ACC112 (cell line): Measurements from ENCODE around the gene KIF21A.

Source experiments
- H2AFZ ChIP-seq: fragments of 200-600 bp; sonication (generic); one replicate; pipeline ENCODE4 v1.6.0; 2017; ENCODE audit warnings: antibody characterized with exemption, low read length; ENCODE audit not compliant: unreplicated experiment
- H3K27ac ChIP-seq: fragments of 200-600 bp; sonication (generic); 2 replicates; pipeline ENCODE4 v1.5.1; 2014; ENCODE audit warnings: low read depth, mild to moderate bottlenecking, antibody characterized with exemption, low read length, moderate library complexity
- H3K27me3 ChIP-seq: fragments of 200-600 bp; sonication (generic); 2 replicates; pipeline ENCODE4 v1.6.1; 2014; ENCODE audit warnings: mild to moderate bottlenecking, antibody characterized with exemption, low read length, moderate library complexity, mixed read lengths; ENCODE audit not compliant: insufficient read depth
- H3K36me3 ChIP-seq: fragments of 200-600 bp; sonication (generic); 2 replicates; pipeline ENCODE4 v1.6.1; 2016; ENCODE audit warnings: mild to moderate bottlenecking, antibody characterized with exemption, low read length, moderate library complexity, mixed read lengths; ENCODE audit not compliant: insufficient read depth
- H3K4me1 ChIP-seq: fragments of 200-600 bp; sonication (generic); one replicate; pipeline ENCODE4 v1.6.1; 2016; ENCODE audit warnings: low read length, mixed read lengths; ENCODE audit not compliant: insufficient read depth, unreplicated experiment, control insufficient read depth
- H3K4me3 ChIP-seq: fragments of 200-600 bp; sonication (generic); 2 replicates; pipeline ENCODE4 v1.5.1; 2014; ENCODE audit warnings: mild to moderate bottlenecking, low read depth, low read length
- H3K79me2 ChIP-seq: fragments of 200-600 bp; sonication (generic); one replicate; pipeline ENCODE4 v1.6.0; 2016; ENCODE audit warnings: low read length; ENCODE audit not compliant: control insufficient read depth, unreplicated experiment, insufficient read depth

Gene KIF21A

GRCh38 chr12:39461059-39461458, 18.1 kb upstream of the KIF21A start:
- no peak overlapping the region for H3K27ac ChIP-seq
- H3K36me3 ChIP-seq, result no peaks in the 10 kb centered on the region
- H3K4me3 ChIP-seq, result no peak overlapping the region
- H3K27me3 ChIP-seq, result no peaks in the 10 kb centered on the region
- H2AFZ ChIP-seq, result no peak overlapping the region
- H3K4me1 ChIP-seq, result peaks cover 5% of the 10 kb centered on the region
- no peaks in the 10 kb centered on the region for H3K79me2 ChIP-seq

GRCh38 chr12:39459027-39459434, 16.1 kb upstream of the KIF21A start:
- no peaks in the 10 kb centered on the region for H3K4me1 ChIP-seq
- H2AFZ ChIP-seq, result no peak overlapping the region
- no peak overlapping the region for H3K4me3 ChIP-seq
- no peak overlapping the region for H3K27ac ChIP-seq
- no peaks in the 10 kb centered on the region for H3K36me3 ChIP-seq
- H3K27me3 ChIP-seq, result no peaks in the 10 kb centered on the region
- no peaks in the 10 kb centered on the region for H3K79me2 ChIP-seq

GRCh38 chr12:39451977-39452376, 9.1 kb upstream of the KIF21A start:
- Histone ChIP-seq H3K27me3 (no peaks in the 10 kb centered on the region), H3K79me2 (no peaks in the 10 kb centered on the region), H3K36me3 (no peaks in the 10 kb centered on the region), H3K27ac (no peak overlapping the region), H3K4me1 (no peaks in the 10 kb centered on the region), H3K4me3 (no peak overlapping the region), H2AFZ (no peak overlapping the region)

GRCh38 chr12:39448038-39448437, 5.1 kb upstream of the KIF21A start:
- no peaks in the 10 kb centered on the region for H3K79me2 ChIP-seq
- H3K27me3 ChIP-seq, result no peaks in the 10 kb centered on the region
- H3K4me3 ChIP-seq, result no peak overlapping the region
- no peak overlapping the region for H3K27ac ChIP-seq
- H2AFZ ChIP-seq, result no peak overlapping the region
- H3K36me3 ChIP-seq, result no peaks in the 10 kb centered on the region
- H3K4me1 ChIP-seq, result peaks cover 6% of the 10 kb centered on the region

GRCh38 chr12:39443929-39444209, 949 bp upstream of the KIF21A start:
- H2AFZ ChIP-seq, result peak overlapping the region; percentile 95
- H3K27ac ChIP-seq, result peak overlapping the region; percentile 37; the same call in 1 of the 2 replicates

GRCh38 chr12:39442831-39443080, 164 bp downstream of the KIF21A start:
- Histone ChIP-seq H3K27me3 (no peaks in the 10 kb centered on the region), H2AFZ (peak overlapping the region; percentile 85), H3K36me3 (no peaks in the 10 kb centered on the region), H3K79me2 (peaks cover 30% of the 10 kb centered on the region), H3K4me3 (peak overlapping the region; percentile 92), H3K27ac (peak overlapping the region; percentile 18; the same call in 1 of the 2 replicates), H3K4me1 (peaks cover 17% of the 10 kb centered on the region)

More at GRCh38 chr12:39443929-39444209, 949 bp upstream of the KIF21A start:
- Histone ChIP-seq H3K4me1 (peaks cover 17% of the 10 kb centered on the region), H3K36me3 (no peaks in the 10 kb centered on the region), H3K27me3 (no peaks in the 10 kb centered on the region), H3K79me2 (peaks cover 24% of the 10 kb centered on the region), H3K4me3 (peak overlapping the region; percentile 92)

- no peaks in the 10 kb centered on the region for H3K27me3 ChIP-seq
- peak overlapping the region; percentile 92 for H3K4me3 ChIP-seq
- H3K79me2 ChIP-seq, result peaks cover 35% of the 10 kb centered on the region
- no peaks in the 10 kb centered on the region for H3K36me3 ChIP-seq
- H3K4me1 ChIP-seq, result peaks cover 17% of the 10 kb centered on the region
- peak overlapping the region; percentile 85 for H2AFZ ChIP-seq
- no peak overlapping the region for H3K27ac ChIP-seq
These were observed 723 bp downstream of the KIF21A start for GRCh38 chr12:39441963-39442830.

- no peaks in the 10 kb centered on the region for H3K27me3 ChIP-seq
- H3K36me3 ChIP-seq, result no peaks in the 10 kb centered on the region
- peaks cover 17% of the 10 kb centered on the region for H3K4me1 ChIP-seq
- peak overlapping the region; percentile 92 for H3K4me3 ChIP-seq
- H3K27ac ChIP-seq, result no peak overlapping the region
- peak overlapping the region; percentile 85 for H2AFZ ChIP-seq
- H3K79me2 ChIP-seq, result peaks cover 42% of the 10 kb centered on the region
These were observed 1.5 kb downstream of the KIF21A start for GRCh38 chr12:39441189-39441962.

GRCh38 chr12:39440781-39441180, 2.1 kb downstream of the KIF21A start:
- H3K27ac ChIP-seq, result no peak overlapping the region
- peaks cover 42% of the 10 kb centered on the region for H3K79me2 ChIP-seq
- H2AFZ ChIP-seq, result peak overlapping the region; percentile 41
- H3K4me3 ChIP-seq, result peak overlapping the region; percentile 51
- no peaks in the 10 kb centered on the region for H3K27me3 ChIP-seq
- H3K36me3 ChIP-seq, result no peaks in the 10 kb centered on the region
- H3K4me1 ChIP-seq, result peaks cover 17% of the 10 kb centered on the region

- Histone ChIP-seq H3K4me1 (peaks cover 17% of the 10 kb centered on the region), H3K27me3 (no peaks in the 10 kb centered on the region), H3K79me2 (peaks cover 42% of the 10 kb centered on the region), H3K4me3 (no peak overlapping the region), H3K27ac (no peak overlapping the region), H3K36me3 (no peaks in the 10 kb centered on the region), H2AFZ (no peak overlapping the region)
These were observed 2.8 kb downstream of the KIF21A start for GRCh38 chr12:39440101-39440500.

GRCh38 chr12:39435531-39435930, 7.4 kb downstream of the KIF21A start:
- Histone ChIP-seq H3K27me3 (no peaks in the 10 kb centered on the region), H3K4me1 (no peaks in the 10 kb centered on the region), H3K4me3 (no peak overlapping the region), H3K36me3 (no peaks in the 10 kb centered on the region), H2AFZ (no peak overlapping the region), H3K27ac (no peak overlapping the region), H3K79me2 (peaks cover 42% of the 10 kb centered on the region)
